Caco-2 (cell line): ENCODE results near the gene EBF3. TPM values are rescaled to one million over a fixed set of nuclear protein-coding genes. Genes with fewer than 3 reads are reported as not detected.
A peak's percentile ranks its signal among the peaks of the same experiment; 100 is the strongest.

Experiments
- BruUV-seq: library from RNA; stranded (reverse); fragments of 400-500 nt; replicated peaks from 2 replicates; lab custom pipeline; 2021; lab: Mats Ljungman, UMichigan
- CTCF ChIA-PET: fragments of 300-600 bp; sonication (Branson Sonifier 250); formaldehyde crosslinking; loops from one replicate; lab custom pipeline; 2022; ENCODE audit warnings: antibody characterized with exemption; lab: Charles Lee
- POLR2A ChIA-PET: fragments of 300-600 bp; sonication (Branson Sonifier 250); formaldehyde crosslinking; loops from one replicate; lab custom pipeline; 2022; ENCODE audit warnings: antibody characterized with exemption; lab: Charles Lee
- DNase-seq, 2 experiments: peaks; one replicate each; pipeline versions ENCODE4 v3.0.0 to v3.0.0-alpha.2; 2020 to 2022
- H3K27me3 ChIP-seq: replicated peaks from 2 replicates; pipeline ENCODE4 v1.6.0; 2011; ENCODE audit warnings: low read length; ENCODE audit not compliant: control insufficient read depth, insufficient read depth
- H3K36me3 ChIP-seq: 2 replicates; pipeline ENCODE4 v1.5.1; 2011; ENCODE audit warnings: low read length; ENCODE audit not compliant: control insufficient read depth, insufficient read depth
- H3K4me1 ChIP-seq: fragments of 250-450 bp; sonication (Bioruptor Pico); 2 replicates; pipeline ENCODE4 v1.5.1; 2020; ENCODE audit warnings: mild to moderate bottlenecking
- H3K4me3 ChIP-seq: 2 replicates; pipeline ENCODE4 v1.5.1; 2011; ENCODE audit warnings: low read depth, mild to moderate bottlenecking, control low read depth, low read length
- H3K9me3 ChIP-seq: fragments of 250-450 bp; sonication (Bioruptor Pico); 2 replicates; pipeline ENCODE4 v1.5.1; 2020; ENCODE audit warnings: mild to moderate bottlenecking, moderate library complexity
- H3K27ac Mint-ChIP-seq: one replicate; pipeline ENCODE4 v1.8.0; 2022; ENCODE audit warnings: mixed read lengths; ENCODE audit not compliant: unreplicated experiment
- H3K27me3 Mint-ChIP-seq: one replicate; pipeline ENCODE4 v1.8.0; 2022; ENCODE audit warnings: mixed read lengths; ENCODE audit not compliant: insufficient read depth, unreplicated experiment
- H3K36me3 Mint-ChIP-seq: one replicate; pipeline ENCODE4 v1.8.0; 2022; ENCODE audit warnings: mild to moderate bottlenecking, mixed read lengths; ENCODE audit not compliant: insufficient read depth, unreplicated experiment
- H3K4me1 Mint-ChIP-seq: one replicate; pipeline ENCODE4 v1.8.0; 2022; ENCODE audit warnings: low read depth, mixed read lengths; ENCODE audit not compliant: unreplicated experiment
- H3K4me3 Mint-ChIP-seq: one replicate; pipeline ENCODE4 v1.8.0; 2022; ENCODE audit warnings: mild to moderate bottlenecking, moderate library complexity, mixed read lengths; ENCODE audit not compliant: unreplicated experiment
- H3K9me3 Mint-ChIP-seq: one replicate; pipeline ENCODE4 v1.8.0; 2022; ENCODE audit warnings: mixed read lengths; ENCODE audit not compliant: unreplicated experiment
- intact Hi-C: fragments of 100-400 bp; cut with micrococcal nuclease; formaldehyde crosslinking; loops from one replicate; pipeline ENCODE4 v1.10.0; 2022; ENCODE audit not compliant: unreplicated experiment
- total RNA-seq: library from RNA; stranded (reverse); gene quantifications from 2 replicates; pipeline ENCODE4 v1.2.3, GENCODE V29; 2022
- TF ChIP-seq, protein P1 (sequence below), 2 experiments: fragments of 200-600 bp in 1 of 2; IDR thresholded peaks; 1 replicate in 1 of 2; 2 replicates in 1 of 2; pipeline versions ENCODE4 v1.5.1 to v1.8.0; 2011 to 2022; ENCODE audit warnings: antibody characterized with exemption in 1 of 2, control low read depth in 1 of 2, inconsistent platforms in 1 of 2, low read depth in 1 of 2, low read length in 1 of 2, mild to moderate bottlenecking in 1 of 2, moderate library complexity in 1 of 2; ENCODE audit not compliant: insufficient read depth in 1 of 2, severe bottlenecking in 1 of 2, unreplicated experiment in 1 of 2

Gene EBF3
- total RNA-seq, 1 experiment from 2014 or later: 0.79 TPM

DNA sequence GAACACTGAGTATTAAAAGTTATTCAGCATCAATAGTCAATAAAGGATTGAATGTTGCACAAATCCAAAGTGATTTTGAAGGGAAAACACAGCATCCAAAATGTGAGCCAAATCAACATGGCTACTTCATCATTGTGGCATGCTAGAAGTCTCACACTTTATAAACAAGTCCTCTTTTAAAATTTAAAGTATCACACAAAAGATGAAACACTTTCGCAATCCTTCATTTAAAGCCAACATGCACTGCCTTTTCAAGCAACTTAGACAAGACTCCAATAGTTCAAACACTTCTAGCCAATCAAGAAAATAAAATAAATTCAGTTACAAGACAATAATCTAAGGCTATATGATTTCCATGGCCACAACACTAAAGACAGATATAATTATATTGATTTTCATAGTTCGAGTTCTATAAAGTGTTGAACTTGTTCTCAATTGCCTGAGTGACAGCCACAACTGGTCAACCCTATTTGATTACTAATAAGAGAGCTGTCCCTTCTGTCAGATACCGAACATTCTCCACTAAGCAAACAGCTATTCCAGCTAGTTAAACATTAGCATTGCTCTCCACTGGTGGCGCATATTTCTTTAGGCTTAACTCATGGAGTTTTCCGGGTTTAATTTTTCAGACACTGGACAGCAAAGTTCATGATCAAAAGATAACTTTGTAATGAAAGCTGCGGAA lies 8.3 kb downstream of the EBF3 start:
- H3K9me3 Mint-ChIP-seq: no peaks in the 10 kb centered on the region
- ChIA-PET CTCF (interaction anchor here (0.7 kb wide), 1 partner anchor 67 kb away, joined by 5 read pairs; no protein-coding TSS in a partner anchor), POLR2A (interaction anchor here (0.5 to 0.9 kb wide), 3 partner anchors 154 to 654 kb away, joined by 3 to 4 read pairs (median 3); no protein-coding TSS in a partner anchor)
- peaks cover 6% of the 10 kb centered on the region for H3K4me1 Mint-ChIP-seq
- H3K4me3 ChIP-seq: no peak overlapping the region
- TF ChIP-seq, protein P1, sequence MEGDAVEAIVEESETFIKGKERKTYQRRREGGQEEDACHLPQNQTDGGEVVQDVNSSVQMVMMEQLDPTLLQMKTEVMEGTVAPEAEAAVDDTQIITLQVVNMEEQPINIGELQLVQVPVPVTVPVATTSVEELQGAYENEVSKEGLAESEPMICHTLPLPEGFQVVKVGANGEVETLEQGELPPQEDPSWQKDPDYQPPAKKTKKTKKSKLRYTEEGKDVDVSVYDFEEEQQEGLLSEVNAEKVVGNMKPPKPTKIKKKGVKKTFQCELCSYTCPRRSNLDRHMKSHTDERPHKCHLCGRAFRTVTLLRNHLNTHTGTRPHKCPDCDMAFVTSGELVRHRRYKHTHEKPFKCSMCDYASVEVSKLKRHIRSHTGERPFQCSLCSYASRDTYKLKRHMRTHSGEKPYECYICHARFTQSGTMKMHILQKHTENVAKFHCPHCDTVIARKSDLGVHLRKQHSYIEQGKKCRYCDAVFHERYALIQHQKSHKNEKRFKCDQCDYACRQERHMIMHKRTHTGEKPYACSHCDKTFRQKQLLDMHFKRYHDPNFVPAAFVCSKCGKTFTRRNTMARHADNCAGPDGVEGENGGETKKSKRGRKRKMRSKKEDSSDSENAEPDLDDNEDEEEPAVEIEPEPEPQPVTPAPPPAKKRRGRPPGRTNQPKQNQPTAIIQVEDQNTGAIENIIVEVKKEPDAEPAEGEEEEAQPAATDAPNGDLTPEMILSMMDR (IDR thresholded peaks at IDR 0.05; ENCODE audit: insufficient read depth in 1 of 2, low read depth in 1 of 2, low read length in 1 of 2, severe bottlenecking in 1 of 2, unreplicated experiment in 1 of 2): no peak
- no peaks in the 10 kb centered on the region for H3K36me3 ChIP-seq
- peaks cover 8% of the 10 kb centered on the region for H3K27me3 Mint-ChIP-seq
- no peaks in the 10 kb centered on the region for H3K36me3 Mint-ChIP-seq
- H3K27ac Mint-ChIP-seq: no peak overlapping the region
- no peaks in the 10 kb centered on the region for H3K9me3 ChIP-seq
- no TSS peak for BruUV-seq
- intact Hi-C loops: loop anchor here (5.0 kb wide), 1 partner anchor 68 kb away; no protein-coding TSS in a partner anchor
- H3K4me3 Mint-ChIP-seq: peak overlapping the region; percentile 24
- H3K27me3 ChIP-seq: no peaks in the 10 kb centered on the region
- peak in 1 of 2 experiments; percentile 54 for DNase-seq
- peaks cover 25% of the 10 kb centered on the region for H3K4me1 ChIP-seq

DNA sequence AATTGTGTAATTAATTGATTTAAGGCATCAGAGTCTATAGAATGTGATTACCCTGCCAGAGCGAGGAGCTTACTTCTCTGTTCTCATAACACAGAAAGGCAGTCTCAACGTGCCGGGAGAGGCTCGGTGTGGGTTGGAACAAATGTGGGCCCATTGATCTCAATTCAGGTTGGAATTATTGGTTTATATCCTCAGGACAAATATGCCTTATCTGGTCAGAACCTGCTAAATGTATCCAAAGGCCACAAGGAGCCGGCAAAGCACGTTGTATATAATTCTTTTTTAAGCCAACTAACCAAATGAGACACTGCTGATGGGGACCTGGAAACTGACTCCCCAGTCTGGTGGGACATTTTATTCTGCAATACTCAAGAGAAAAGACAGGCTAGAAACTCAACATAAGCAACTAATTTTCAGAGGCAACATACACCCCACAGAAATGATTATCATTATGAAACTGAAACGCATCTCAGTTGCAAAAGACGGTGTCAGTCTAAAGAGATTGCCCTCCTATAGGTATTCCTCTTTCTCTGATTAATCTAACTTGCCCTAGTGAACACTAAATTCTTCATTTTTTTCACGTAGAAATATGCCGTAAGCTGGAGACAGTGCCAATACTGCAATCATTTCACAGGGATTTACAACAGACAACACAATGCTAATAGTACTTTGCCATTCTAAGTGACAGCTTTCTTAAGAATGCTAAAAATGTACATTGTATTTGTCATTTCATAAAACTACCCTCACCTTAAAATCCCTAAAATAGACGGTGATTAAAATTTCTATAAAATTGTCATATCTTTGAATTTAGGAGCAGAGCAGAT lies 9.4 kb downstream of the EBF3 start:
- intact Hi-C loops: loop anchor here (5.0 kb wide), 1 partner anchor 67 kb away; no protein-coding TSS in a partner anchor
- Mint-ChIP-seq H3K4me3 (no peak overlapping the region), H3K27me3 (peaks cover 3% of the 10 kb centered on the region), H3K4me1 (peaks cover 6% of the 10 kb centered on the region), H3K36me3 (no peaks in the 10 kb centered on the region), H3K9me3 (no peaks in the 10 kb centered on the region), H3K27ac (no peak overlapping the region)
- Histone ChIP-seq H3K4me3 (no peak overlapping the region), H3K27me3 (no peaks in the 10 kb centered on the region), H3K4me1 (peaks cover 25% of the 10 kb centered on the region), H3K9me3 (no peaks in the 10 kb centered on the region), H3K36me3 (no peaks in the 10 kb centered on the region)
- TF ChIP-seq, protein P1 (IDR thresholded peaks at IDR 0.05; ENCODE audit: insufficient read depth in 1 of 2, low read depth in 1 of 2, low read length in 1 of 2, severe bottlenecking in 1 of 2, unreplicated experiment in 1 of 2): no peak
- no TSS peak for BruUV-seq
- no peak for DNase-seq
- ChIA-PET CTCF (no interaction called here), POLR2A (no interaction called here)
